Measurements from ENCODE around the gene RAD17.

GRCh38 chr5:69444127-69444754 is 74.6 kb downstream of the RAD17 start:
- no peak for TF ChIP-seq CHD4 (IDR thresholded peaks at IDR 0.05; ENCODE audit: borderline replicate concordance)
- TF ChIP-seq RNF2 (IDR thresholded peaks at IDR 0.05; ENCODE audit: borderline replicate concordance, low read depth), result no peak
- no peak for TF ChIP-seq E2F6 (IDR thresholded peaks at IDR 0.05; ENCODE audit: borderline replicate concordance, low read depth)
